HT-29 (cell line): ENCODE measurements around the gene MZF1. TPM values are rescaled to one million over a fixed set of nuclear protein-coding genes. Genes with fewer than 3 reads are reported as not detected.
A peak's percentile ranks its signal among the peaks of the same experiment; 100 is the strongest.

ENCODE experiments used
- DNase-seq: peaks from one replicate; pipeline ENCODE4 v3.0.0-alpha.2; 2015; ENCODE audit warnings: low spot score
- total RNA-seq: library from RNA; depleted of rRNA; stranded (reverse); fragments of >200 nt; shearing (Covaris generic); gene quantifications from 2 replicates; pipeline ENCODE4 v1.2.3, GENCODE V29; 2014

Gene MZF1
- total RNA-seq, 1 experiment from 2014 or later: 94.8 TPM

DNA sequence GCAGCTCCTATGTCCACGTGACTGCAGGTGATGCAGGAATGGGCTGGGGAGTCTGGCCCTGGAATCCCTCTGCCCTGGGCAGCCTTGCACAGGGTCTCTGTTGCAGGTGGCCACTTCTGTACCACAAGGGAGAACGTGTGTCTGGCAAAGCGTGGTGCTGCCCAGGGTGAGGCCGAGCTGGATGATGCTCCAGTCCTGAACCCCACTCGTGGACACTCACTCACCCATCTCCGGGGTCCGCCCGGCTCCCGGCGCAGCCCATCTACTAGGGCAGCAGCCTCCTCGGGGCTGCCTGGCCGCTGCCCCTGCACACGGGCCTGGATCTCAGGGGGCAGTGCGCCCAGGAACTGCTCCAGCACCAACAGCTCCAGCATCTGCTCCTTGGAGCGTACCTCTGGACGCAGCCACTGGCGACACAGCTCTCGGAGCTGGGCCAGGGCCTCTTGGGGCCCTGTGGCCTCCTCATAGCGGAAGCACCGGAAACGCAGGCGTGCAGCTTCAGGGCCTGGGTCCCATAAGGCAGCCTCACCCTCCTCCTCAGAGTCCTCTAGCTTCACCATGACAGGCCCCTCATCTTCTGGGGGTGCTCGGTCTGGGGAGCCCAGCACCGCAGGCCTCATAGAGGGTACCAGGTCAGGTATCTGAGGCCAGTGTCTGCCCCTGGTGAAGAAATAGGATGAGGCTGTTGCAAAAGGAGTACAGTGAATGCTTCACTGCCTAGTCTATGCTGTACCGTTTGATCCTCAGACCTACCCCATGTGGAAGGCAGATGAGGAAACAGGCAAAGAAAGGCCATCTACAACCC lies 2.2 kb downstream of the MZF1 start:
- DNase-seq: no peak

DNA sequence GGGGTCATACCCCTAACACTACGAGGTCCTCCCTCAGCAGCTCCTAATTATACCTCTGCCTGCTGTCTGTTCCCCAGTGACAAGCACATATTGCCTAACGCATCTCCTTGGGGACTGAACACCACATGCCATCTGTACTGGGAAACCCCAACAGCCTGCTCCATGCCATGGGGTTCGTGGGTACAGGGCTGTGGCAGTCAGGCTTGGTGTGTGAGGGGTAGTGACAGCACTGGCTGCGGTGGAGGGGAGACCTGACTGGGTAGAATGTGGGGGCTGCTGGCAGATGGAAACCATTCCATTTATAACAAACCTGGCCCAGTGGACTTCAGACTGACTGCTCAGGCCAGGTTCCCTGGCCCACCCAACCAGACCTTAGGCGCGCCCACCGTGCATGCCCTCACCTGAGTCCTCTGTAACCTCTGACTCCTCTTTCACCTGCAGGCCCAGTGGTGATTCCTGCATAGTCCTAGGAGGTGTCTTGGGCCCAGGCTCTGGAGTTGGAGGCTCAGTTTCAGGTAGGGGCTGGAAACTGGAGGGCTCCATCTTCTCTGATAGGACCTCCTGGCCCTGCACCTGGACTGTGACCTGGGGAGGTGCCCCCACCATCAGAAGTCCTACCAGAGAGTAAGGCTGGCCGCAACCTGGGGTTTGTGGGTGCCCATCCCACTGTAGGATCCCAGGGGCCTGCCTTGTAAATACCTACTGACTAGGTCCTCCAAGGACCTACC lies 3.0 kb downstream of the MZF1 start:
- no peak for DNase-seq

DNA sequence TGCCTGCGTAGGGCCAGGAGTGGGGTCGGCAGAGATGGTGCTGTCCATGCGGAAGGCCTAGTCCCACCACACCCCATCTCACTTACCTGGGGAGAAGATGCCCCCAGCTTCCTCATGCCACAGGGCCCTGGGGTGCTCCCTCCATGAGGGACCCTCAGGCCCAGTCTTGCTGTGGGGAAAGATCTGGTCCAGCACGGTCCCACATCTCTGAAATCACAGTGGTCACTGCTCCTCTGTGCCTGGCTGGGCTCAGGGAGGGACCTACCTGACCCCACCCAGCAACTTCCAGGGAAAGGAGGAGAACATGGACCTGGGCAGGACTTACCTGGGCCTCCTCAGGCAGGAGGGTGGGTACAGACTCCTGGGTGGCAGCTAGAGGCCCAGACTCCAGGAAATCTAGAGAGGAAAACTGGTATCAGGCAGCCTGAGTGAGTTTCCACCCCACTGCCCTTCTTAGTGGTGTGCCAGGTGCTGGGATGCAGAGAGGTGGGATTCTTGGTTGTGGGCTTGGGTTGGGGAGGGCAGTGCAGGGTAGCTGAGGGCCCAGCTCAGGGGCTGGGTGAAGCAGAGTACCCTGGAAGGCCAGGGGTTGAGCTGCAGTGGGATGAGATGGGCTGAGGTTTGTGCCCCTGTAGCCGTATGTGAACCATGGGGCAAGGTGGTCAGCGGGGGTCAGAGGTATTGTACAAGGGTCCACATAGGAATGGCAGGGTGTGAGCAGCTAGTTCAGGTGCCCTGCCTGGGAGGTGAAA lies 3.8 kb downstream of the MZF1 start:
- DNase-seq: no peak

DNA sequence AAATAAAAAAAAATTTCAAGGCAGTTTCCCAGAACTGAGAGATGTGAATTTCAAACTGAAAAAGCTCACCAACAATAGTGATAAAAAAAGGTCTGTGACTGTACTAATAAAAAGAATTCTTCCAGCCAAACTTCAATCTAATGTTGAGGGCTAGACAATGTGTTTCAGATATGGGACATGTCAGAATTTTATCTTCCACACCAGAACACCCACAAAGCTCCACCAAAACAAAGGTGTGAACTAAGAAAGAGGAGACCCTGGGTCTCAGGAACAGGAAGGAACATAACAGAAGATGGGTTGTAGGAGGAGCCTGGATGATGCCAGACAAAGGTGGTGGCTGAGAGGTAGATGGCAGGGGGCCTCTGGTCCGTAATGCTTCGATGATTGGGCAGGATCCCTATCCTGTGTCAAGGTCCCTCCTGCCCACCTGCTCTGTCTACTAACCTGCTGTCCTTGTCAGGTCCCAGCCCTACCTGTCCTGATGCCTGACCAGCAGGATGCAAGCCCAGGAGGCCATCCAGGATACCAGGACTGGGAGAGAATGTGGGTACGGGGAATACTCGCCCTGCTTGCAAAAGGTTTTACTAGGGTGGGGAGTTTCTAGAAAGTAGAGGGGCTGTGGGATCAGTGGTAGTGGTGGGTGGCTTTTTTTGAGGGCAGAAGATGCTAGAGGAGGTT lies 4.5 kb downstream of the MZF1 start:
- DNase-seq: no peak

DNA sequence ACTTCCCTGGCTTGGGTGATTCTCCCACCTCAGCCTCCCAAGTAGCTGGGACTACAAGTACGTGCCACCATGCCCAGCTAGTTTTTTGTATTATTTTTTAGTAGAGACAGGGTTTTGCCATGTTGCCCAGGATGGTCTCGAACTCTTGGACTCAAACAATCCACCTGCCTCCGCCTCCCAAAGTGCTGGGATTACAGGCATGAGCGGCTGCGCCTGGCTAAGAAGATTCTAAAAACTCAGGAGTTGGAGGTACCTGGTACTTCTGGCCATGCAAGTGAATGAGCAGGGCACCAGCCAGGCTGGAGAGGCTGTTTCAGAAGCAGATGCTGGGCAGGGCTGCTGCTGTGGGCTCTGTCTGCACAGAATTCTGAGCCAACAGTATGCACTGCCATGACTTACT lies 6.1 kb downstream of the MZF1 start:
- no peak for DNase-seq

DNA sequence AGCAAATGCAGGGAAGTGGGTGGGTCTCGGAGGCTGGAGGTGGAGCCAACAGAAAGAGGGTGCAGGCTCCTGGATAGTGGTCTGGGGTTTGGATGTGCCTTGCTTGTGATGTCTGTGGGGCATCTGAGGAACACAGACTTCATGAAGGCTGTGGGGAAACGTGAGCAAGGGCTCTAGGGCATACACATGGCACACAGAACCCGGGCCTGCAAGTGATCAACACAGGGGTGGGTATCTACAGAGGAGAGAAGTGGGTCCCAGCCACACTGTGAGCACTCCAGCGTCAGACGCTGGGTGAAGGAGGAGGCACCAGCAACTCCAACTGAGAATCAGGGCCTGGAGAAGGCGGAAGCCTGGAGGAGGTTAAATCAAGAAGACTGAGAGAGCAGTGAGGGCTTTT lies 9.3 kb downstream of the MZF1 start:
- no peak for DNase-seq

DNA sequence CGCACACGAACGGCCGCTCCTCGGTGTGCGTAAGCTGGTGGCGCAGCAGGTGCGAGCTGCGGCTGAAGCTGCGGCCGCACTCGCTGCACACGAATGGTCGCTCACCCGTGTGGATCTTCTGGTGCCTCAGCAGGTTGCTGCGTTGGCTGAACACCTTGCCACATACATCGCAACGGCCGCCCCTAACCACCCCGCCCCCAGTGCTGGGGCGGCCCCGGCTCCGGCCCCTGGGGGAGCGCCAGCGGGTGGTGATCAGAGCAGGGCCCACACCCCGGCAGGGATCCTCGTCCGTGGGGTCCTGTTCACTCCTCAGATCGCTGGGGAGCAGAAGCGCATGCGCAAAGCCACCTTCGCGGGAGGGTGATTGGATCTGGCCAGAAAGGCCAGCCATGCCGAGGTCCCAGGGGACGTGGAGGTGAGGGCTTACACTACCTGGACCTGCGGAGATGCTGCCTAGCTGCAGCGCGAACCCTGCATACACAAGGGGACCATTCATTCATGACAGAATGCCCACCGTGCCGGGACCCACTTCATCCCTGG lies 10.0 kb downstream of the MZF1 start:
- no peak for DNase-seq

DNA sequence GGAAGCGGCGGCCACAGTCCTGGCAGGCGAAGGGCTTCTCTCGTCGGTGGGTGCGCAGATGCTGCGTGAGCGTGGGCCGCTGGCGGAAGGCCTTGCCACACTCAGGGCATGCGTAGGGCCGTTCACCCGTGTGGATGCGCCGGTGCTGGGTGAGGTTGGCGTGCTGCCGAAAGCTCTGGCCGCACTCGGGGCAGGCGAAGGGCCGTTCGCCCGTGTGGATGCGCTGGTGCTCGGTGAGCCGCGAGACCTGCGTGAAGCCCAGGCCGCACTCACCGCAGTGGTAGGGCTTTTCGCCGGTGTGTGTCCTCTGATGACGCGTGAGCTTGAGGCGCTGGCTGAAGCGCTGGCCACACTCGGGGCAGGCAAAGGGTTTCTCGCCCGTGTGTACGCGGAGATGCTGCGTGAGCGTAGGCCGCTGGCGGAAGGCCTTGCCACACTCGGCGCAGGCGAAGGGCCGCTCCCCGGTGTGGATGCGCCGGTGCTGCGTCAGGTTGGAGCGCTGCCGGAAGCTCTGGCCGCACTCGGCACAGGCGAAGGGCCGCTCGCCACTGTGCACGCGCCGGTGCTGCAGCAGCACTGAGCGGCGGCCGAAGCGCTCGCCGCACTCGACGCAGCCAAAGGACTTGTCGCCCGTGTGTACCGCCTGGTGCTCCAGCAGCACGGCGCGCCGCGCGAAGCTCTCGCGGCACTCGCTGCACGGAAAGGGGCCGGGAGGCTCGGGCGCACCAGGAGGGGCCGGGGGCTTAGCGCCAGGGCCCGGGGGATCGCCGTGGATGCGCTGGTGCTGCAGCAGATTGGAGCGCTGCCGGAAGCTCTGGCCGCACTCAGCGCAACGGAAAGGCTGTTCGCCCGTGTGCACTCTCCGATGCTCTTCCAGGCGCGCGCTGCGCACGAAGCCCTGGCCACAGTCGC lies 10.8 kb downstream of the MZF1 start:
- DNase-seq: no peak

DNA sequence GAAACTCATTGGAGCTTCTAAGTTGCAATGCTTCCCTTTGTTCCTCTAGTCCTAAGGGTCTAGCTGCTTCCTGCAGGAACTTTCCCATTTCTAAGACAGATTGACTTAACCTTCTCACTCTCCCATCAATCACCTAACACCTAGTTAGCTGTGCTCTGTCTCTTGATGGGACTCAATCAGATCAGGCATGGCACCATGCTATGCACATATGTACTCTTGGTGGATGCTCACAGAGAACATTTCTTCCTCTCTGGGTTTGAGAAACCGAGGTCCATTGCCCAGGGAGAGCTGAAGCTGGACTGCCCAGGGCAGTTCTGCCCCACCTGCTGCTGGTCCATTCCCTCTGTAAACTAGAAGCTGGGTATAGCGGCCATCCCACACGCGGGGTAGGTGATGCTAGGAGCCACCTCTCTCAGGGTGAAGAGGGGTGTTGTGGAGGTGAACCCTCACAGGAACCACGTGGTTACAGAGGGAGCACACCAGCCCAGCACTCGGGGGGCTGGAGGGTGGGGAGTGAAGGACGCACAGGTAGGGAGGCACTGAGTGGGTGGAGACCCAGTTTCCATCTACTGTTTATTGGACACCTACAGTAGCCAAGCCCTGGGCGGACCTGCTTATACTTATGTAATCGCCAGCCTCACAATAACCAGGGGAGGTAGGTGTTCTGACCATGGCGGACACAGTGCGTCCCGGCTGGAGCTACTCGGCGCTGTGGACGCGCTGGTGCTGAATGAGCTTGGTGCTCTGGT lies 11.6 kb downstream of the MZF1 start:
- DNase-seq: no peak

DNA sequence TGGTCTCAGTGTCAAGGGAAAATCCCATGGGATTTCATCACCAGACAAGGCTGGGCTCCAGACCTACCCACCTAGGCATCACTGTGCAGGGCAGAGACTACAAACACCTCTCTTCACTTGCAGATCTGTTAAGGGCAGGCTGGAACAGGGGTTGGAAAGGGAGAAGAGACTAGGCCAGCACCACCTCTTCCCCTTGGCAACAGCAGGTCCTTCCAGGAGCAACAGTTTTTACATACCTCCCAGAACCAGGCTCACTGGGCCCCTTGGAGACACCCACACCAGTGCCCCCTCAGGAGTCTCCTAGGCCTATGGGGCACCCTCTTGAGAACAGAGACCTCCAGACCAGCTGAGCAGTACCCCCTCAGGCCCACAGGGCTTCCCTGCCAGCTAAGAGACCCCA lies 12.2 kb downstream of the MZF1 start:
- no peak for DNase-seq

DNA sequence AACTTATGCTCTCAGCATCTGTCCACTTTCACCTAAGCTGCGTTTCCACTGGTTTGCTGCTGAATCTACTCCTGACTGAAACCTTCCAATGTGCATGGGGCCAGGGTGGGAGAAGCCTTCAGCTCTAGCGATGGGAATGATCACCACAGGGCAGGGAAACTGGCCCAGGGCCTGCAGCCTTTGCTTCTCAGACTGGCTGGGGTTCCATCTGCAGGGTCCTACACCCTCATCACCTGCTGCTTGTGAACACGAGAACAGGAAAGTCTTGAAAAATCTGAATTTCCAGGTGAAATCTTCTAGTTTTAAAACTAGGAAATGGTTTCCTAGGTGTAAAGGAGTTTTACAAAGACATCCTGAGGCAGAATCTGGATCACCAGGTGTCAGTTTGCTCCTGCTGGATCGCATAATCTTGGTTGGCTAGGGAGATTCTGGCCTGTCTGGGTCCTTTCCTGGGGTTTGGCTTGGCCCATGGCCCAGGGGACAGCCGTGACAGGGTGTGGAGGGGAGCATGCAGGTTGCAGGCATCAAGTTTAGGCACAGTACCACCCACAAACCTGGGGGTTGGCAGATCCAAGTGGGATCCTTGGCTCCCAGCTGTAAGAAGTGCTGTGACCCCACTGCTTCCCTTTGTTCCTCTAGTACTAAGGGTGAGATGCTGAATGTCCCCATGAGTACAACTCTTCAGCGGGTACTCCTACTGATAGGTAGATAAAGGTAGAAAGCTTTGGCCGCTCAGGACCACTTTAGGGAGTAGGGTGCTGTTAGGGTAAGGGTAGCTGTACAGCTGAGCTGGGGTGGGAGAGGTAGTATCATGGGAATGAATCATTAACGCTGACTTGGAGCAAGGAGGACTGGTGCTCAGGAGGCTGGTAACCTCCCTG lies 12.9 kb downstream of the MZF1 start:
- no peak for DNase-seq

DNA sequence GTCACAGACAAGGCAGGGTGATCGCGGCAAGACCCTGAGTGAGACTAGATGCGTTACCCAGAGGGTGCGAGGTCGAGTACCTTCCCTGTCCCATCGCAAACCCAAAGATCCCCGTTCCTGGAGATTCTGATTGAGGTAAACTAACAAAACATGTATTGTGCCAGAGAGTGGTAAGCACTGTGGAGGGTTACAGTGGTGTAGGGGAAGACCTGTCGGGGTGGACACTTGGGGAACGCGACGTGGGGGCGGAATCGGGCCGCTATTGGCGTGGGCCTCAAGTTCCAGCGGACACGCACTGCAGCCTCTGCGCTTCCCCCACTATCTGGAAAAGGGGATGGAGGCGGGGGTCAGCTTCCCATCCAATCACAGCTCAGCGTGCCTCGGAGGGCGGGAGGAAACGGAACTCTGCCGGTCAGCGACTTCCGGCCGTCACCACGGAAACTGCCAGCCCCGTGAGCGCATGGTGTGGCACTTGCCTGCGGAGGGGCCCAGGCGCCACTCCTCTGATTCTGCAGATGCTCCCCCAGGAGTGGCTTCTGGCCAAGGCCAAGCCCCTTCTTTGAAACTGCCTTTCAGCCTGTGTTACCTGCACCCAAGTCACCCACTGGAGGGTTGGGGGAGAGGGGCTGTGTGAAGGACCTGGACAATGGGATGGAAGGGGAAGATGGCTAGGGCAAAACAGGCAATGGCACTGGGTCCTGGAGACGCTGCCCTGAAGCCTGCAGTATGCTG lies 13.7 kb downstream of the MZF1 start:
- peak; percentile 97 for DNase-seq

DNA sequence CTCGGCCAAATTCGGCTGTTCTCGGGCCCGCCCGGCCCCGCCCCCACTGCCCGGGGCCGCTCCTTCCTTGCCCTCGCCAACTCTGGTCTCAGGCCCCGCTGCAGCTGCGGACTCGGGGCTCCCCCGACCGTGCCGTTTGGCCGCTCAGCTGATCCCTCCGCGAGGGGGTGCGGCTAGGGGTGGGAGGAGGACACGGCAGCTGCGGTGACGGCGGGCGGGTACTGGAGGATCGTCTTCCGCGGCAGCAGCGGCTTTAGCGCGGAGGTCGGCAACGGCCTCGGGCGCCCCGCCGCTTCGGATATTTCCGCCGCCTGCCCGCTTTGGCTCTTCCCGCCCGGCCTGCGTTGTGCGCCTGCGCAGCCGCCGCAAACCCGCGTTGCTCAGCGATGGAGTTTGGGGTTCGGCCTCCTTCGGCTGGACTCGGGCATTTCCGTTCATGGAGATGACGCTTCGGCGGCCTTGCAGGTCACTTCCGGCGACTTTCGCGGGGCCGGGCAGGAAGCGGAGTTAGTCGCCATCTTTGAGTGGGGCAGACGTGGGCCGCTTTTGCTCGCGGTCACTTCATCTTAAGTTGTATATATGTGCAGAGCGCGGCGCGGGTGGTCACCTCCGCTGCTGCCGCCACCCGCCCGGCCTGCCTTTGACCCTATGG lies 14.4 kb downstream of the MZF1 start:
- DNase-seq: peak; percentile 100

DNA sequence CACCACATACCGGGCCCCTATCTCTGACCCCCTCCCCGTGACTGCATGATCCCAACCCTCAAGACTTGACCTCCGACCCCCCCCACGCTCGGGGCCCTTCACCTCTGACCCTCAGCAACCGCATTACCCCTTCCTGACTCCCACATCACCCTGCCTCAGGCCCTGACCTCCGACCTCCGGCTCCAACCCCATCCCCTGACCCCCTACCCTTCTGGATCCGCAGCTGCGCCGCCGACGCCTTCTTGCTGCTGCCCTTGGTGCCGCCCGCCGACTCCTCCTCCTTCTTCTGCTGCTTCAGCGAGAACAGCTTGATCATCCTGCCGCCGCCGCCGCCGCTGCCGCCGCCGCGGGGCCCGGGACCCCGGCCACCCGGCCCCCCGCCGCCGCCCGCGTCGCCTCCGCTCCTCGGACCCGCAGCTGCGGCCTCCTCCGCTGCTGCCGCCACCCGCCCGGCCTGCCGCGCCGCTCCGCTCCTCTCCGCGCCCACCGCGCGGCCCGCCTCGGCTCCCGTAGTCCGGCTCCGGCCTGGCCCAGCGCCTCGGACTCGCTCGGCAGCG lies 15.0 kb downstream of the MZF1 start, which contains the start of gene UBE2M:
UBE2M (minus strand) TSS at position 546 of the 557 bp plus-strand sequence; CDS start at position 316, 230 bp downstream.
- DNase-seq: no peak

DNA sequence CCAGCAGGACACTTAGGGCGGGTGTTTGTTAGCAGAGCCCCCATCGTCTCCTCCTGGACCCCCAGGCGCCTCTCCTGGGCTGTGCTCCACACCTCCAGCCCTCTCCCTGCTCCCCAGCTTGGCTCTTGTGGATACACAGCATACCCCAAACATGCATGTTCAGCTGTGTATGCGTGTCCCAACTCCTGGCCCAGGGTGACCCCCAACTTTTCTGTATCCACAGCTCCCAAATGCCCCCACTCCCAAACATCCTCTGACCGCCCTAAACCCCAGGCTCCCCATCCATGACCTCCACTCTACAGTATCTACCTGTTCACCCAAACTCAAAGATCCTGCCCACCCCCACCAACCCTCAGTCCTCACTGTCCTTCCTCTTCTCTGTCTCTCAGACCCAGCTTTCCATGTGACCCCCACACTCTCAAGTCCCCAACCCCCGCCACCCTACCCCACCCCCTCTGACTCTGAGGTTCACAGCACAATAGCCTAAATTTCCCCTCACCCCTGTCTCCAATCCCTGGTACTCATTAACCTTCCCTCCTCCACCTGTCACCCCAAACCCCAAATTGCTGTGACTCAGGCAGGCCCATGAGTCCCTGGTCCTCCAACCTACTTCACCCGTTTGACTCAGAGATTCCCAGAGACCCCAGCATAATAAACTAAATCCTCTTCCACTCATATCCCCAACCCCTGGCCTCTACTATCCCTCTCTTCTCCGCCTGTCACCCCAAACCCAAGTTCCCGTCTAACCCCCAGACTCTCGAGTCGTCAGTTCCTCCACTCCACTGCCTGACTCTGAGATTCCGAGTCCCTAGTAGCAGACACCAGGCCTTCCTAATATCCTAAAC lies 15.7 kb downstream of the MZF1 start:
- no peak for DNase-seq

DNA sequence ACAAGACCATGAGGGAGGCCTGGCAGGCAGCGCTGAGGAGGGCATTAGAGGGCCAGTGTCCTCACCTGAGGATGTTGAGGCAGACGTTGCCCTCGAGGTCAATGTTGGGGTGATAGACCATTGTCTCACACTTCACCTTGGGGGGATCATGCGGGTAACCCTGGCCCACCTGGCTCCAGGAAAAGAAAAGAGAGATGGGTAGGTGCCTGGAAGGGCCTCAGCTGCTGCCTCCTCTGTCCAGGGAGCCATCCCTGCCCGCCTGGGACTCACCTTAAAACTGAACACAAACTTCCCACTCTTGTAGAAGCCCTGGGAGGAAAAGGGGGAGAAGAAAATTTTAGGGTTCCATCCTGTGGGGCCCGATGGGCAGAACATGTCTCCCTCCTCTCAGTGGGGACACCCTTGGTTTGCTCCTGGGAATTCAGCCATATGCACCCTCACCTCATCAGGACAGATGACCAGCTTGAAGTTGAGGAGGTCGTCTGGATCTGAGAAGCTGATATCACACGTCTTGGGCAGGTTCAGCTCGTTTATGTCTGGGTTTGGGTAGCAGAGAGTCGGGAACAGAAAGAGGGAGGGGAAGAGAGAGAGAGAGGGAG lies 16.4 kb downstream of the MZF1 start:
- no peak for DNase-seq
